PC-3 (cell line): ENCODE measurements around the gene FAM177A1.

Experiments used
- CTCF ChIP-seq: fragments of 300-600 bp; sonication (generic); conservative IDR thresholded peaks from 2 replicates; pipeline ENCODE4 v1.5.1; 2017; ENCODE audit warnings: antibody characterized with exemption, low read depth, mild to moderate bottlenecking, low read length
- EZH2 ChIP-seq: fragments of 300-600 bp; sonication (generic); IDR thresholded peaks from one replicate; pipeline ENCODE4 v1.6.1; 2017; ENCODE audit warnings: antibody characterized with exemption, mild to moderate bottlenecking, low read length; ENCODE audit not compliant: unreplicated experiment
- EZH2phosphoT487 ChIP-seq: fragments of 300-600 bp; sonication (generic); IDR thresholded peaks from 2 replicates; pipeline ENCODE4 v1.6.1; 2018; ENCODE audit warnings: mild to moderate bottlenecking, antibody characterized with exemption, low read length, borderline replicate concordance

- TF ChIP-seq CTCF, result no peak
- no peak for TF ChIP-seq EZH2
- no peak for TF ChIP-seq EZH2phosphoT487
Measured at GRCh38 chr14:34999500-34999899, 46.6 kb upstream of the FAM177A1 start.
